GM20000 (cell line): ENCODE measurements around the gene PYCR2.
"Not testable (repeated sequence)": the region's sequence is repeated elsewhere in the genome, so short reads cannot be mapped to it uniquely, and the experiment has no call there.

Experiments
- DNase-seq: peaks from one replicate; pipeline ENCODE4 v3.0.0; 2012; ENCODE audit warnings: low spot score
- TF ChIP-seq, protein P1 (sequence below): IDR thresholded peaks from 2 replicates; pipeline ENCODE4 v1.5.1; 2012; ENCODE audit warnings: mild to moderate bottlenecking, control low read depth; ENCODE audit errors: extremely low read depth, missing control alignments

Gene PYCR2

DNA sequence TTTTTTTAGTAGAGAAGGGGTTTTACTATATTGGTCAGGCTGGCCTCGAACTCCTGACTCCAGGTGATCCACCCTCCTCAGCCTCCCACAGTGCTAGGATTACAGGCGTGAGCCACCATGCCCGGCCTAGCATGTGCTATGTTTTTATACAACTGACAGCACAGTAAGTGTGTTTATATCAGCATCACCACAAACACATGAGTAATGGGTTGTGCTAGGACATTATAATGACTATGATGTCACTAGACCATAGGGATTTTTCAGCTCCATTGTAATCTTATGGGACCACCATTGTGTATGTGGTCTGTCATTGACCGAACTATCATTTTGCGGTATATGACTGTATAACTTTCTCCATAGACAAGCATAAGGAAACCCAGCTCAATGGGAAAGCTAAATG is 10.7 kb upstream of the PYCR2 start:
- no peak for DNase-seq

DNA sequence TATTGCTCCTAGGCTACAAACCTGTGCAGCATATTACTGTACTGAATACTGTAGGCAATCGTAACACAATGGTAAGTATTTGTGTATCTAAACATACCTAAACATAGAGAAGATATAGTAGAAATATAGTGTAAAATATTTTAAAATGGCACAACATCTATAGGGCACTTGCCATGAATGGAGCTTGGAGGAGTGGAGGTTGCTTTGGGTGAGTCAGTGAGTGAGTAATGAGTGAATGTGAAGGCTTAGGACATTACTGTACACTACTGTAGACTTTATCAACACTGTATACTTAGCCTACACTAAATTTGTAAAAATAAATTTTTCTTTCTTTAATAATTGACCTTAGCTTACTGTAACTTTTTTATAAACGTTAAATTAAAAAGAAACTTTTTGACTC is 9.0 kb upstream of the PYCR2 start:
- TF ChIP-seq, protein P1, sequence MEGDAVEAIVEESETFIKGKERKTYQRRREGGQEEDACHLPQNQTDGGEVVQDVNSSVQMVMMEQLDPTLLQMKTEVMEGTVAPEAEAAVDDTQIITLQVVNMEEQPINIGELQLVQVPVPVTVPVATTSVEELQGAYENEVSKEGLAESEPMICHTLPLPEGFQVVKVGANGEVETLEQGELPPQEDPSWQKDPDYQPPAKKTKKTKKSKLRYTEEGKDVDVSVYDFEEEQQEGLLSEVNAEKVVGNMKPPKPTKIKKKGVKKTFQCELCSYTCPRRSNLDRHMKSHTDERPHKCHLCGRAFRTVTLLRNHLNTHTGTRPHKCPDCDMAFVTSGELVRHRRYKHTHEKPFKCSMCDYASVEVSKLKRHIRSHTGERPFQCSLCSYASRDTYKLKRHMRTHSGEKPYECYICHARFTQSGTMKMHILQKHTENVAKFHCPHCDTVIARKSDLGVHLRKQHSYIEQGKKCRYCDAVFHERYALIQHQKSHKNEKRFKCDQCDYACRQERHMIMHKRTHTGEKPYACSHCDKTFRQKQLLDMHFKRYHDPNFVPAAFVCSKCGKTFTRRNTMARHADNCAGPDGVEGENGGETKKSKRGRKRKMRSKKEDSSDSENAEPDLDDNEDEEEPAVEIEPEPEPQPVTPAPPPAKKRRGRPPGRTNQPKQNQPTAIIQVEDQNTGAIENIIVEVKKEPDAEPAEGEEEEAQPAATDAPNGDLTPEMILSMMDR: no peak
- DNase-seq: no peak

More for the DNA sequence above, 10.7 kb upstream of the PYCR2 start:
- TF ChIP-seq, protein P1: no peak

DNA sequence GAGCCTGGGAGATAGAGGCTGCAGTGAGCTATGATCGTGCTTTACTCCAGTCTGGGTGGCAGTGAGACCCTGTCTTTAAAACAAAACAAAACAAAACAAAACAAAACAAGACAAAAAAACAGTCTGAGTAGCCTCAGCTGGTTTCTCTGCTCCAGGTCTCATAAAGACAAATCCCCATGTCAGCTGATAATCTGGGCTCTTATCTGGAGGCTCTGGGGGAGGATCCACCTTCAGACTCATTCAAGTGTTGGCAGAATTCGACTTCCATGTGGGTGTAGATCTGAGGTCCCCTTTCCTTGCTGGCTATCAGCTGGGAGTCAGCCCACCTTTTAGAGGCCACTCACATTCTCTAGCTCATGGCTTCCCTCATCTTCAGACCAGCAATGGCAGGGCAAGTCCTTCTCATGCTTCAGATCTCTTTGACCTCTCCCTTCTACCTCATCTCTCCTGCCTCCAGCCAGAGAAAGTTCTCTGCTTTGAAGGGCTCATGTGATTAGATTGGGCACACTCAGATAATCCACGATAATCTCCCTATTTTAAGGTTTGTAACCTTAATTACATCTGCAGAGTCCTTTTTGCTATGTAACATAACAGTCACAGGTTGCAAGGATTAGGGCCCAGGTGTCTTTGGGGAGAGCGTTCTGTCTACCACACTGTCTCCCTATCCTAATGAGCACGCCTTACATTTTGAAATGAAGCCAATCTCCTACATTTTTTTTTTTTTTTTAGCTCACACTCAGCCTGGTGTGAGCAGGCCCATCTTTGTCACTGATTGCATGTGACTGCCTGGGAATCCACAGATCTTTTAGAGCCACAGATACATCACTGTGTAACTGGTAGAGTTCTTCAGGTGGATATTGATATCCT is 7.5 kb upstream of the PYCR2 start:
- no peak for DNase-seq
- TF ChIP-seq, protein P1: no peak

DNA sequence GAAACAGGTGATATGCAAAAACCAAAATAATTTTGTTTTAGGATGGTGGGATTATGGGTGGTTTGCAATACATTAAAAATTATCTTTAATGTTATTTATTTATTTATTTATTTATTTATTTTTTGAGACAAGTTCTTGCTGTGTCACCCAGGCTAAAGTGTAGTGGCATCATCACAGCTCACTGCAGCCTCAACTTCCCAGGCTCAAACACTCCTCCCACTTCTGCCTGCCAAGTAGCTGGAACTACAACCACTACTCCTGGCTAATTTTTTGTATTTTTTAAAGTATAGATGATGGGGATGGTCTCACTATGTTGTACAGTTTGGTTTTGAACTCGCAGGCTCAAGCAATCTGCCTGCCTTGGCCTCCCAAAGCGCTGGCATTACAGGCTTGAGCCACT is 6.5 kb upstream of the PYCR2 start:
- no peak for DNase-seq
- TF ChIP-seq, protein P1: no peak

DNA sequence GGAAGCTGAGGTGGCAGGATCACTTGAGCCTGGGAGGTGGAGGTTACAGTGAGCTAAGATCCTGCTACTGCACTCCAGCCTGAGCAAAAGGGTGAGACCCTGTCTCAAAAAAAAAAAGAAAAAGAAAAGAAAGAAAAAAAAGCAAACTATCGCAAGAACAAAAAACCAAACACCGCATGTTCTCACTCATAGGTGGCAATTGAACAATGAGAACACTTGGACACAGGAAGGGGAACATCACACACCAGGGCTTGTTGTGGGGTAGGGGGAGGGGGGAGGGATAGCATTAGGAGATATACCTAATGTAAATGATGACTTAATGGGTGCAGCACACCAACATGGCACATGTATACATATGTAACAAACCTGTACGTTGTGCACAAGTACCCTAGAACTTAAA is 5.4 kb upstream of the PYCR2 start:
- DNase-seq: not testable (repeated sequence)

DNA sequence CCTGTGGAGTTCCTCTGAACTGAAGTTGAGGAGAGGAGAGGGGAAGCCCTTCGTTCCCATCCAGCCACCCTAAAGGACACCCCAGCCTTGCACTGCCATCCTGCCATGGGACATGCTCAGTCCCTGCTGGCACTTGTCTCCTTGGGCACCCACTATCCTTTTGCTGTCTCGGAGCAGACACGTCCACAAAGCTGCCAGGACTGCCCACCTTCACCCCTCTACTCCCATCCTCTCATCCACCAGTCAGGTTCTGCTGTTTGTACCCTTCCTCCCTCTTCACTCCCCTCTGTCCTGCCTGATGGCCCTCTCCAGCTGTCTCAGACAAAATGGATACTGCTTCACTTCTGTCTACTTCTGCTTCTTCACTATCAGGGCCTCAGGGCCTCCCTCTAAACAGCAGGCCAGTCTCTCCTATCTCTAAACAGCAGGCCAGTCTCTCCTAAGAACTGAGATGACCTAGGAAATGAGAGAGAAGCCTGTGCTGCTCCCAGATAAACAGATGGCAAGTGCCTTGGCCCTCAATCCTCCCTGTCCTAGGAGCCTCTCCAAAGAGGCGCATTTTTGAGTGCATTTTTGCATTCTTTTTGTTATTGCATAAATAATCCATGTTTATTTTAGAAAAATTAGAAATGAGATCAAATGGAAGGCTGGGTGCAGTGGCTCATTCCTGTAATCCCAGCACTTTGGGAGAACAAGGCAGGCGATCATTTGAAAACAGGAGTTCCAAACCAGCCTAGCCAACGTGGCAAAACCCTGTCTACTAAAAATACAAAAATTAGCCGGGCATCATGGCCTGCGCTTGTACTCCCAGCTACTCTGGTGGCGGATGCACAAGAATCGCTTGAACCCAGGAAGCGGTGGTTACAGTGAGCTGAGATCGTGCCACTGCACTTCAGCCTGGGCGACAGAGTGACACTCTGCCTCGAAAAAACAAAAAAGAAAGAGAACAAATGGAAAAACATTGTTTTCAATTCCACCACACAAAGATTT is 4.4 kb upstream of the PYCR2 start:
- TF ChIP-seq, protein P1: no peak
- no peak for DNase-seq

DNA sequence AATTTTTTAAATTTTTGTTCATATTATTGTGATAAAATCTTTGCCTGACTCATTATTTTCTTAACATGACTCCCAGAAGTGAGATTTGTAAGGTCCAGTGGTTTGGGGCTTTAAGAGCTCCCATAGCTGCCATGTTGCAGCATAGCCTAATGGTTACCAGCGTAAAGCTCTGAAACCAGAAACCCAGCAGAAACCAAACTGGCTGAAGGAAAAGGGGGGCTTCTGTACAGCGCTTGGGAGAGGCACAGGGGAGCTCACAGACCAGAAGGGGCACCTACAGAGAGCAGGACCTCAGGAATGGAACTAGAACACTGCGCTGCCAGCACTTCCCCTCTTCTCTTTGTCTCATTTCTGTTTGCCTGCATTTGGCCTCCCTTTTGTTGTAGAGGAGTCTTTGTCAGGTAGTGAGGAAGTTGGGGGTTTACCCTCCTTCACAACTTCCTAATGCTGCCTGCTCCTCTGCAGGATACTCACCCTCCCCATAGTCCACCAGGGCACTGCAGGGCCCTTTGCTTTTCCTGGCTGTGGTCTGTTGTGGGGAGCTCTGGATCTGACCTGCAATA is 2.6 kb upstream of the PYCR2 start:
- TF ChIP-seq, protein P1: no peak
- no peak for DNase-seq
